OCI-M2 (cell line): ENCODE results near the gene ADCYAP1R1.

Experiments
- DNase-seq: peaks from one replicate; lab custom pipeline; 2025; ENCODE audit not compliant: unreplicated experiment; lab: John Stamatoyannopoulos, UW

Gene ADCYAP1R1

GRCh38 chr7:31051598-31052486, at the start of gene ADCYAP1R1:
Gene ADCYAP1R1, plus strand, starts transcription at chr7:31052308. Its CDS starts 10,957 bp downstream, at chr7:31063265.
- DNase-seq: no peak

- DNase-seq: no peak
These were observed 49.0 kb upstream of the ADCYAP1R1 start for GRCh38 chr7:31003097-31003496.

- DNase-seq: no peak
These were observed 48.4 kb upstream of the ADCYAP1R1 start for GRCh38 chr7:31003721-31004120.

DNA sequence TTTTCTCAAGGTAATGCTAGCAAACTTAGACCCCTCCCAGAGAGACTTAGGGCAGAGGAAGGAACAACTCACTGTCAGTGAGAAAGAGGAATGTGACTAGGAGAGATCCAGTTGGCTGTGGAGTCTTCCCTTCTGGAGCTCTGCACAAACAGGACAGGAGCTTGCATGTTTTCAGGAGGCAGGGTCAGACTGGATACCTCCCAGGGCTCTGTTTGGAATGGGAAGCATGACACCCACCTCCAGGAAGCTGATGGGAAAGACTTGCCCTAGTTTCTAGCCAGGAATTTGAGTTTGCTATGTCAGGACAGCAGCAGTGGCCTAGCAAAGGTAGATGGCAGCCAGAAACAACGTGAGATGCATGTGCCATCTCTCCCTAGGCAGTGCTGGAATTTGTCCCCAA, 47.7 kb upstream of the ADCYAP1R1 start:
- no peak for DNase-seq

- DNase-seq: no peak
These were observed 45.3 kb upstream of the ADCYAP1R1 start for GRCh38 chr7:31006857-31007256.

DNA sequence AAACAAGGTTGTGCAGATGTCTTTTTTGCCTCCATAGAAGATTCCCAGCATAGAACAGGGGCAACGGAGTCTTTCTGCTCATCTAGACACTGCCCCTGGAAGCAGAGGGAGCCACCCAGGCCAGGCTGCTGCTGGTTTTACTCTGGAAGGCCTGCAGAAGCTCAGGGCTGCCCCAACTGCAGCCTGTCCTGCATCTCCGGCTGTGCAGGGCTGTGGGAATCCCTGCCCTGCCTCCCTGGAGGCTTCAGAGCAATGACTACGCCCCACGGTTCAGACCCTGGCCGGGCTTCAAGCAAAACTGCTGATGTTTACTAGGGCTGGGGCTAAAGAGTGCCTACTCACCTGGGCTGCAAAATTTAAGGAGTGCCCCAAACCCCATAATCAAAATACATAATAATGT, 44.5 kb upstream of the ADCYAP1R1 start:
- no peak for DNase-seq

GRCh38 chr7:31014826-31015225, 37.3 kb upstream of the ADCYAP1R1 start:
- no peak for DNase-seq

GRCh38 chr7:31017032-31017675, 35.0 kb upstream of the ADCYAP1R1 start:
- DNase-seq: no peak

GRCh38 chr7:31017721-31018120, 34.4 kb upstream of the ADCYAP1R1 start:
- DNase-seq: no peak

- no peak for DNase-seq
These were observed 32.6 kb upstream of the ADCYAP1R1 start for GRCh38 chr7:31019509-31019908.

DNA sequence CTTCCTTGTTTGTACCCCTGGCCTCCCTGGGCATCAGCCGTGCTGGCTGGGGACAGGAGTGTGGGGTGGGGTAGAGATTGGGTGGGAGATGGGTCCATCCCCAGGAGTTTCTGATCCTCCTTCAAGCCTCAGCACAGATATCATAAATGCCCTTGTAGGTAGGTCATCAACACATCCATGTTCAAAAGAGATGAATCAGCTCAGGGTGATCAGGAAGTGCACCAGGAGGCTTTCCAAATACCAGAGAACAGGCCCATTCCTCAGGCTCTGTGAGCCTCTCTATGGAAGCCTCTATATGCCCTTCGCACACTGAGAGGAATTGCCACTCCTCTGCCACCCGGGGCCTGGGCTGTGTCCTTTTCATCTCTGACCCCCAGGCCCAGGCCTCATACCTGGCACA, 31.9 kb upstream of the ADCYAP1R1 start:
- no peak for DNase-seq

- DNase-seq: no peak
These were observed 31.5 kb upstream of the ADCYAP1R1 start for GRCh38 chr7:31020652-31021051.

- DNase-seq: no peak
These were observed 30.0 kb upstream of the ADCYAP1R1 start for GRCh38 chr7:31022117-31022516.

- no peak for DNase-seq
These were observed 29.4 kb upstream of the ADCYAP1R1 start for GRCh38 chr7:31022726-31023125.

GRCh38 chr7:31023877-31024276, 28.2 kb upstream of the ADCYAP1R1 start:
- no peak for DNase-seq

GRCh38 chr7:31027161-31027965, 24.7 kb upstream of the ADCYAP1R1 start:
- no peak for DNase-seq

GRCh38 chr7:31028006-31028405, 24.1 kb upstream of the ADCYAP1R1 start:
- DNase-seq: no peak

DNA sequence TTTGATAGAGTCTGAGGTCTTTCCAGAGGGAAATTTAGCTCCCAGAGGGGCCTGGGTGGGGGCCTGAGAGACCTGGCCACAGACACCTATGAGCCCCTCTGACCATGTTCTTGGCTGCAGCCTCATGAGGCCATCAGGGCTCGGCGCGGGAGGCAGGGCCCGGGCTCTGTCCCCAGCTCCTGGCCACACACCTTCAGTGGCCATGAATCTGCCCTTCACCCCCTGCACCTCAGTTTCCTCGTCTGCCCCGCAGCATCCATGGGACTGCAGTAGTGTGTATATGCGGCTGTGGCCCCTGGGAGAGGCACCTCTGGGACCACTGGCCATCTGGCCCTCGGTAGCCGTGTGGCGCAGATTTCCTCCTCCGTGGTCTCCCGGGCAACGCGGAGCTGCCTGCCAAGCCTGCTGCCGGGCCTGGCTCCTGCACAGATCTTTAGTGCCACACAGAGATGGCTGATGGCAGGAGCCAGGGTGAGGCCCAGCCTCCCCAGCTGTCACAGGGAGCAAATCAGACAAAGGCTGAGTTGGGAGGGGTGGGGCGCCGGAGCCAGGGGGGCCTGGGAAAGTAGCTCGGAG, 23.6 kb upstream of the ADCYAP1R1 start:
- DNase-seq: no peak

DNA sequence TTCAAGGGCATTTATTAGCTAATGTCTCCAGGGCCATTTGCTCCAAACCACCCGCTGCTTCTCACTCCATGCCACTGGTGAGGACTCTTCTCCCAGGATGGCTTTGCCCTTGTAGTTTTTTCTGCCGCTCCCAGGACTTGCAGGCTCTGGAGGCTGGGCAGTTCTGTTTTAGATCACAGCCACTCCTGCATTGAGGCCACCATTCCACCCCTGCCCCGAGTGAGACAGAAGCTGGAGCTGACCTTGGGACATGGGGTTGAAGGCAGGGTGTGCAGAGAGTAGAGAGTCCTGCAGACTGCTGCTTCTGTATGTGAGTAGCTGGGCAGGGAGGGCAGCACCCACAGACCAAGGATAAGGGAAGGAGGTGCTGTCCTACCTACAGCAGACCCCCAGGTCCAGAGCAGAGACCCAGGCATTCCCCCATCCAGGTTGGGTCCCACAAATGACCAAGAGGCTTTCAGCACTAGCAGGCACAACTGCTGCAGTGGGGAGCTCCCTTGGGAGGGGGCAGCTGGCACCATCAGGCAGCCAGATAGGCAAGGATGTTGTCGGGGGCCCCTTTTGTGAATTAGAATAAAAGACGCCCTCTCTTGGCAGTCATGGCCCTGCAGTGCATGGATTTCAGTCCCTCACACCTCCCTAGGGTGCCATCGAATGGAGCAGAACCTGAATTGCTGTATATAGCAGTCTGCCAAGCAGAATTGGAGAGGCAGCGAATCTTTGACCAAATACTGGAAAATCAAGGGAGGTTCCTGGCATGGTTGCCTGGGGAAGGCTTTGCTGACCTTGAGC, 22.7 kb upstream of the ADCYAP1R1 start:
- DNase-seq: no peak

DNA sequence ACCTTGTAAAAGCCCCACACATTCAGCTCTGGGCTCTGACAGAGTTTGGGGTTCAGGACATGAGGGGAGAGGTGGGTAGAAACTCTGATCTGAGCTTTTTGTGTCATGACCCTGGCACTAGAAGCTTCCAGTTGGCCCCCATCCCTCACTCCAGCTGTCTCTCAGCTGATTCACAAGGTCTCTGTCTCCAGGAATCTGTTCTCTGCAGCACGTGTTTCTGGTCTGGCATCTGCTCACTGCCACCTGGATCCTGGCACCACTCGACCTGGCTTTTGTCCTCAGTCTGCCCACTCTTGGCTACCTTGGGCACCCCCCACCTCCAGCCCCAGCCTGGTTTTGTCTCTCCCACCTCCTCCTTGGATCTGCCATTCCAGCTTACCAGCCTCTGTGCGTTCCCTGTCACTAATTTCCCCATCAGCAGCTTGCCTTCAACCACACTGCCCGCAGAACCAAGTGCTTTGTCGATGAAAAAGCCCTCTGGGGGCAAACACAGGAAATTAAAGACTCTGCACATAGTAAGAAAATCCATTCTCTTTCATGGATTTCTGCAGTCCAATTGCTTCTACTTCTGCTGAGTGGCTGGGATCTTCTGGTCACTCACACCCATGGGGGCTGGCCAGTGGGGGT, 18.3 kb upstream of the ADCYAP1R1 start:
- DNase-seq: no peak
